ENCODE results near the gene PGLYRP3.

PGLYRP3 gene

DNA sequence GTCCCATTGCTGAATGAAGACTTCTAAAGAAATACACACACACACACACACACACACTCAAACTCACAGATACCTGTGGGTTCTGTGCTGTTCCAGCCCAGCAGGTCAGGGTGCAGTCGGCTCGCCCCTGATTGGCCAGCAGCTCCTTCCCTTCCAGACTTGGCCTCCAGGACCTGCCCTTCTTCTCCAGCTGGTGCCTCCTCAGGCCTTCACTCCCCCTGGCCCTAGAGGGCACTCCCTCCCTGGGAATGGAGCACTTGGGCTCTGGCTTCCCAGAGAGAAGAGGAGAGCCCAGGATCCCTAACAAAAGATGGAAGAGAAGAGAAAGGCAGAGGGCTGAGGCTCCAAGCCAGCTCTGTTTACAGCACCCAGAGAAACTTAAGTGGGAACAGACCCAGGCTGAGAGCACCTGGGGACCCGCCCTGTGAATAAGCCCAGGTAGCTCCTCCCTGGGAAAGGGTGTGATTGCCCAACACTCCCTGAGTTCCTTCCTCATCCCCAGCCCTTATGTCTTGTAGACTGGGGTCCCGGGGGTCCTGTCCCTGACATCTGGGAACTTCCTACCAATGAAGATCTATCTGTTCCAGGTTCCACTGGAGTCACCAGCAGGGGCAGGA, at the start of gene PGLYRP3:
Gene PGLYRP3 (minus strand): TSS at position 383 of the 617 bp plus-strand sequence. CDS start 2,287 bp downstream, outside the sequence.
- DNase-seq: peak; percentile 59

DNA sequence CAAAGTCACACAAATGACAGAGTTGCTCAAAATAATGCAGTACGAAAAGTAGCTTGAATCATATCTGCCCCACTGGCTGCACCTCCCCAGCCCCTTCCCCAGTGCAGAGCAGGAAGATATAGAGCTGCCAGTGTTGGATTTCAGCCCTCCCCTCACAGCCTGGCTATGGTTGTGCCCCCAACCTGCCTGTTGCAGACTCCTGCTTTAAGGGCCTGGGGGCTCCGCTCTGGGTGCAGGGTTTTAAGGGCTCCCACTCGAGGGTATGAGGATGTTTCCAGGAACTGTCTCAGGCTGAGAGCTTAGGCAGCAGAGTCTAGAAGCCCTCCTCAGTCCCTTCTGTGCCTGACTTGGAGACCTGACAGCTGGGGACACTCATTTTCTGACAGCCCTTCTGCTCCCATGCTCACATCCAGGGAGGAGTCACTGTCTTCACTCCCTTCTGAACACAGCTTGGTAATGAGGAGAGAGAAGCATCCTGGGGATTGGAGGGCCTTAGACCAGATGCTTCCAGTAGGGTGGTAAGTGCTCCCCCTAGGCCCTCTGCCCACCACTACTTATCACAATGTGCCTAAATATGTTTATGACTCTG, 49.5 kb upstream of the PGLYRP3 start:
- DNase-seq: no peak

GRCh38 chr1:153361480-153362109, 48.8 kb upstream of the PGLYRP3 start:
- DNase-seq: no peak

GRCh38 chr1:153360592-153361479, 48.1 kb upstream of the PGLYRP3 start:
- DNase-seq: no peak

- DNase-seq: no peak
Measured at GRCh38 chr1:153360190-153360589, 47.4 kb upstream of the PGLYRP3 start.

GRCh38 chr1:153359241-153359640, 46.5 kb upstream of the PGLYRP3 start:
- DNase-seq: no peak

DNA sequence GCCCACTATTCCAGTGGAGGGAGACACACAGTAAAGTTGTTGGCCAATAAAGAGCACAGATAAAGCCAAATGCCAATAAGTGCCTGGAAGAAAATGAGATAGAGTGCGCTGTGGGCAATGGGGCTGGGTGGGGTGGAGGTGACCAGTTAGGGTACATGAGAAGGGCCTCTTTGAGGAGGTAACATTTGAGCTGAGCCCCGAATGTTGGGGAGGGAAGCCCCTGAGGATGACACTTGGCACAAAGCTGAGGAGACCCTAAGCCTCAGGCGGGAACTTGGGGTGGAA, 45.9 kb upstream of the PGLYRP3 start:
- DNase-seq: no peak

GRCh38 chr1:153357853-153358690, 45.3 kb upstream of the PGLYRP3 start, which contains the start of gene S100A9:
Gene S100A9 (plus strand): TSS chr1:153357854. CDS start chr1:153358284, 430 bp downstream.
- no peak for DNase-seq

DNA sequence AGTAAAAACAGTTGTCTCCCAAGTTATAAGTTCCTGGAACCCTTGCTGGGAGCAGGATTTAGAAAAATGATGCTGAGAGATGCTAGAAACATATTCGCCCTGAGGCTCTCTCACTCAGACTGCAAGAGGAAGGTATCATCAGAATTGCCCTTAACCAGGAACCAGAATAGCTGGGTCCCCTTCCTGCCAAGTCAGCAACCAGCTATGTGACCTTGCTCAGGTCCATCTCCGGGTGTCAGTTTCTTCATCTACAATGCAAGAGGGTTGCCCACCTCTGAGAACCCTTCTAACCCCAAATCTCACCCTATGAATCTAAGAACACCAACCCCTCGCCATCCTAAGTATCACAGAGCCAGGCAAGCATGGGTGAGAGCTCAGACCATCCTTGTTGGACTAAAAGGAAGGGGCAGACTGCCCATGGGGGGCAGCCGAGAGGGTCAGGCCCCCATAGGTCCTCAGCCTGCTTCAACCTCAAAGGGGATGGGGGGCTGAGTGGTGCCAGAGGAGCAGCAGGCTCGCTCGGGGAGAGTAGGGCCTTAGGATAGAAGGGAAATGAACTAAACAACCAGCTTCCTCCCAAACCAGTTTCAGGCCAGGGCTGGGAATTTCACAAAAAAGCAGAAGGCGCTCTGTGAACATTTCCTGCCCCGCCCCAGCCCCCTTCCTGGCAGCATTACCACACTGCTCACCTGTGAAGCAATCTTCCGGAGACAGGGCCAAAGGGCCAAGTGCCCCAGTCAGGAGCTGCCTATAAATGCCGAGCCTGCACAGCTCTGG, 44.5 kb upstream of the PGLYRP3 start:
- DNase-seq: no peak

- no peak for DNase-seq
Measured at GRCh38 chr1:153356392-153357075, 43.8 kb upstream of the PGLYRP3 start.

GRCh38 chr1:153355445-153356071, 42.8 kb upstream of the PGLYRP3 start:
- peak; percentile 57 for DNase-seq

GRCh38 chr1:153354515-153355193, 41.9 kb upstream of the PGLYRP3 start:
- no peak for DNase-seq

DNA sequence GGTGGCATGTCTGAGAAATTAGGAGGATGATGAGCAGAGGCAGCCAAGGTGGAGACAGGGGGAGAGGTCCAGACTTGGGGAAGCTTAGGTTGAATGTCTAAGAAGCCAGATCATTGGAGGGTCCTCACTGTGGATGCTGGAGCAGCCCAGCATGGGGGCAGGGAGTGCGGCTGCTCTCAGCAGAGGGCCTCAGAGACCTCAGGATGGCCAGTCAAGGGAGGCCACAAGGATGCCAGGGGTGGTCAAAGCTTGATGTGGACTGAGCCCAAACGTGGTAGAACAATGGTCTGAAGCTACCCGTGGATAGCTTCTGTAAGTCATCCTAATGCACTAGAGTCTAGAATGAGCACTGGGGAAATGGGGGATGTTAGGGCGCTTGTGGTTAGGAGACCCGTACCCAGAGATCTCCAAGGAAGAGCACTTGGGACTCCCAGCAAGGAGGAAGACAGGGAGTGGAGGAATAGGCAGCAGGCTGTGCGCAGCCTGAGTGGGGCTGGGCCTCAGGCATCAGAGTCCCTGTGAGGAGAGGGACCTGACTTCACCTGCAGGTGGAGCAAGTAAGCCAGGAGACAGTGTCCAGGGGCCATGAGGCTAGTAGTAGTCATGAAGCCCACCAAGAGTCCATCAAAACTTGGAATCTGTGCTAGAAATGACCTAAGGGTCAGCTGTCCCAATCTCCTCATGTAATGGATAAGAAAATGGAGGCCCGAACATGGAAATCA, 40.6 kb upstream of the PGLYRP3 start:
- DNase-seq: no peak

GRCh38 chr1:153352523-153352922, 39.8 kb upstream of the PGLYRP3 start:
- DNase-seq: peak; percentile 84

DNA sequence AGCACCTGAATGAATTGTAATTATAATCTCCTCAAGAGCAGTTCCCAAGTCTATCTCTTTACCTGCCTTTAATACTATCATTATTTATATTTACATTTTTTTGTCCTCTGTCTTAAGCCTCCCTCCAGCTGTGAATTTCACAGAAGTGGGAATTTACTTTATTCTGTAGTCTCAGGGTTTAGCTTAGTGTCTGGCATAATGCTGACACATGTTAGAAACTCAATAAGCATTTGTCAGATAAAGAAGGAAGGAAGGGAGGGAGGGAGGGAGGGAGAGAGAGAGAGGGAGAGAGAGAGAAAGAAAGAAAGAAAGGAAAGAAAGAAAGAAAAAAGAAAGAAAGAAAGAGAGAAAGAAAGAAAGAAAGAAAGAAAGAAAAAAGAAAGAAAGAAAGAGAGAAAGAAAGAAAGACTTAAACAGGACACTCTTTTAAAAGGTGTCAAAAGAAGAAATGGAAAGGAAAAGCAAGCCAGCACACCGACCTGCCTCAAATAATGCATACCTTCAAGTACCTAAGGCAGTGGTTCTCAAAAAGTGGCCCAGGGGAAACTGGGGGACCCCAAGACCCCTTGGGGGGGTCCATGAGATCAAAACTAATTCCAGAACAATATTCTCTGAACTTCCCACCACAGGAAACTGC, 37.7 kb upstream of the PGLYRP3 start:
- no peak for DNase-seq

GRCh38 chr1:153349363-153350320, 36.9 kb upstream of the PGLYRP3 start:
- DNase-seq: no peak

GRCh38 chr1:153348511-153349362, 36.0 kb upstream of the PGLYRP3 start, which contains the start of gene PGLYRP4:
Gene PGLYRP4 (minus strand): TSS chr1:153348841. CDS start chr1:153347932, 909 bp downstream.
- DNase-seq: no peak

All from NCI-H2107 (cell line).